ENCODE data around the gene EIF3L. TPM values are rescaled to one million over a fixed set of nuclear protein-coding genes. Genes with fewer than 3 reads are reported as not detected.

The EIF3L gene
- total RNA-seq, 1 donor from 2014 or later, result 725 TPM

DNA sequence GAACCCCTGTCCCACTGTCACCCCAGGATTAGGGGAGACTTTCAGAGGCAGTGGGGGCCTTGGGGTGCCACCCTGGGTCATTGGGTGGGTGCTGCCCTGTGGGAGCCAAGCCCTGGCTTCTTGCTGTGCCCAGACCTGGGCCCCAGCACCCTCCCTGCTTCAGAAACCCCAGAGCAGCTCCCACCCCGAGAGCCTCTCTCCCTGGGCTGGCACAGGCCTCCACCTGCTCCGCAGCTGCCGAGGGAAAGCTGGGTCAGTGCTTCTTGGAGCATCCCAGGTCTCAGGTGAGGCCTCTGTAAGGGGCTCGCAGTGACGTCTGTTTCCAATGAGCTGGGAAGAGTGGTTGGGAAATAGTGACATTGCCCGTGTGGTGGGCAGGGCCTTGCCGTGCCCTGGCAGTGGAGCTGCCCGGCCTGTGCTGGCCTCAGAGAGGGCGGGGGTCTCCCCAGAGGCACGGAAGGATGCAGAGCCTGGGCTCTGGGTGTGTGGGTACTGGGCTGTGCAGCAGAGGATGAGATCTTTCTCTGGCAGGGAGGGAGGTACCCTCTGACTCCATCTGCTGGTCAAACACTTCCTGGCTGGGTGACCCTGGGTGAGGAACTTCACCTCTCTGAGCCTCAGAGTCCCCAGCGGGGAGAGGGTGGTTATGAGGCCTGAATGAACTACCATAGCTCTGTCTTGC is 81.2 kb downstream of the EIF3L start:
- H3K36me3 Mint-ChIP-seq (ENCODE audit: low read depth), result peaks cover 6% of the 10 kb centered on the region
- no peaks in the 10 kb centered on the region for H3K9me3 Mint-ChIP-seq
- no peak overlapping the region for H3K4me3 Mint-ChIP-seq
- no peaks in the 10 kb centered on the region for H3K27me3 Mint-ChIP-seq (ENCODE audit: low read depth)
- no peak for DNase-seq (ENCODE audit: low read depth, low spot score)
- peaks cover 8% of the 10 kb centered on the region for H3K4me1 Mint-ChIP-seq
- TF ChIP-seq, protein P1, sequence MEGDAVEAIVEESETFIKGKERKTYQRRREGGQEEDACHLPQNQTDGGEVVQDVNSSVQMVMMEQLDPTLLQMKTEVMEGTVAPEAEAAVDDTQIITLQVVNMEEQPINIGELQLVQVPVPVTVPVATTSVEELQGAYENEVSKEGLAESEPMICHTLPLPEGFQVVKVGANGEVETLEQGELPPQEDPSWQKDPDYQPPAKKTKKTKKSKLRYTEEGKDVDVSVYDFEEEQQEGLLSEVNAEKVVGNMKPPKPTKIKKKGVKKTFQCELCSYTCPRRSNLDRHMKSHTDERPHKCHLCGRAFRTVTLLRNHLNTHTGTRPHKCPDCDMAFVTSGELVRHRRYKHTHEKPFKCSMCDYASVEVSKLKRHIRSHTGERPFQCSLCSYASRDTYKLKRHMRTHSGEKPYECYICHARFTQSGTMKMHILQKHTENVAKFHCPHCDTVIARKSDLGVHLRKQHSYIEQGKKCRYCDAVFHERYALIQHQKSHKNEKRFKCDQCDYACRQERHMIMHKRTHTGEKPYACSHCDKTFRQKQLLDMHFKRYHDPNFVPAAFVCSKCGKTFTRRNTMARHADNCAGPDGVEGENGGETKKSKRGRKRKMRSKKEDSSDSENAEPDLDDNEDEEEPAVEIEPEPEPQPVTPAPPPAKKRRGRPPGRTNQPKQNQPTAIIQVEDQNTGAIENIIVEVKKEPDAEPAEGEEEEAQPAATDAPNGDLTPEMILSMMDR (conservative IDR thresholded peaks at IDR 0.05), result peak; percentile 38
- no peak overlapping the region for H3K27ac Mint-ChIP-seq (ENCODE audit: unreplicated experiment)

DNA sequence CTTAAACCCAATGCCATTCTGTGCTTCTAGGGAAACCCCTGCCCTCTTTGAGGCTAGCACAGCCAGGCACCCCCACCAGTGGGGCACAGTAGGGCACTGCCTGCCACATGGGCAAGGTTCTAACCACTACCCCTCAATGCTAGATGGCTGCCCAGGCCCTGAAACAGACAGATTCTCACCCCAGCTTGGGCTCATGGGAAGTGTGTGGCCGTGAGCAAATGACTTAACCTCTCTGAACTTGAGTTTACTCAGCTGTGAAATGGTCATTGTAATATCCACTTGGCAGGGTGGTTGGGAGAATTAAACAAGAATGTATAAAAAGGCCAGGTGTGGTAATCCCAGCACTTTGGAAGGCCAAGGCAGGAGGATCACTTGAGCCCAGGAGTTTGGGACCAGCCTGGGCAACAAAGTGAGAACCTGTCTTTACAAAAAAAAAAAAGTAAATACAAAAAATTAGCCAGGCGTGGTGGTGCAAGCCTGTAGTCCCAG is 81.8 kb downstream of the EIF3L start:
- TF ChIP-seq, protein P1 (conservative IDR thresholded peaks at IDR 0.05), result no peak
- DNase-seq (ENCODE audit: low read depth, low spot score), result no peak
- H3K9me3 Mint-ChIP-seq, result no peaks in the 10 kb centered on the region
- H3K27me3 Mint-ChIP-seq (ENCODE audit: low read depth), result no peaks in the 10 kb centered on the region
- peaks cover 6% of the 10 kb centered on the region for H3K36me3 Mint-ChIP-seq (ENCODE audit: low read depth)
- peaks cover 8% of the 10 kb centered on the region for H3K4me1 Mint-ChIP-seq
- H3K27ac Mint-ChIP-seq (ENCODE audit: unreplicated experiment), result peak overlapping the region; percentile 27
- no peak overlapping the region for H3K4me3 Mint-ChIP-seq

DNA sequence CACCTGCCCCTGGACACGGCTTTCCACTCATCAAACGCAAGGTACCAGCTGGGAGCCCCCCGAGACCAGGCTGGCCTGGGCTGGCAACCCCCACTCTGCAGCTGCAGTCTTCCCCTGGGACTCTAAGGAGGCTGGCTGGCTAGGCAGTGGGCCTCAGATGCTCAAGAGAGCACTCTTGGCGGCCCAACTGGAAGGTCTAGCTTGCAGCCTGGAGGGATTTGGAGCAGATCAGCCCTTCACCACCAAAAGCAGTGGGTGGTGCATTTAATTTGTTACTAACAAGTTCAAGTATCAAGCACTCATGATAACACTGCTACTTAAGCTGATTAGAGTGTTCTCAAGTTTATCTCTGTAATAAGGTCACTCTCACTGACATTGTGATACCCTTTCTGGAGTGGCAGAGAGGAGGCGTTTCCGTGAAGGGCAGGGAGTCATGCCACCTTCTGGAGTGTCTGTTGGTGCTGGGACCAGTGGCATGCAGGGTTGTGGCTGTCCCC is 82.7 kb downstream of the EIF3L start:
- TF ChIP-seq, protein P1 (conservative IDR thresholded peaks at IDR 0.05), result no peak

DNA sequence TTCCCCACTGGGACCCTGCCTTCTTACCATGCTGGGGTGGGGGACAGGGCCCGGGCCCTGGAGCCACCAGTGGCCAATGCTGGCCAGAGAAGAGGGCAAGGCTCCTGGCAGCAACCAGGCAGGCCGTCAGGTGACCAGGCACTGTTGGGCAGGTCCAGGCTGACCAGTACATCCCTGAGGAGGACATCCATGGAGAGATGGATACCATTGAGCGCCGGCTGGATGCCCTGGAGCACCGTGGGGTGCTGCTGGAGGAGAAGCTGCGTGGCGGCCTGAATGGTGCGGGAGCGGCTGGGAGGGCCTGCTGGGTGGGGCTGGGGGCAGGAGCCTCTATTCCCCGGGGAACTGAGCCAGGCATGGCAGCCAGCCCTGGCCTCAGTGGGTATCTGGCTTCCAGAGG is 83.2 kb downstream of the EIF3L start:
- no peak overlapping the region for H3K4me3 Mint-ChIP-seq
- TF ChIP-seq, protein P1 (conservative IDR thresholded peaks at IDR 0.05), result no peak
- H3K27me3 Mint-ChIP-seq (ENCODE audit: low read depth), result no peaks in the 10 kb centered on the region
- H3K36me3 Mint-ChIP-seq (ENCODE audit: low read depth), result peaks cover 6% of the 10 kb centered on the region
- H3K27ac Mint-ChIP-seq (ENCODE audit: unreplicated experiment), result no peak overlapping the region
- no peak for DNase-seq (ENCODE audit: low read depth, low spot score)
- H3K4me1 Mint-ChIP-seq, result peaks cover 8% of the 10 kb centered on the region
- H3K9me3 Mint-ChIP-seq, result no peaks in the 10 kb centered on the region

More for the DNA sequence above, 82.7 kb downstream of the EIF3L start:
- Mint-ChIP-seq H3K27me3 (ENCODE audit: low read depth) (no peaks in the 10 kb centered on the region), H3K4me1 (peaks cover 8% of the 10 kb centered on the region), H3K27ac (ENCODE audit: unreplicated experiment) (no peak overlapping the region), H3K36me3 (ENCODE audit: low read depth) (peaks cover 6% of the 10 kb centered on the region), H3K4me3 (no peak overlapping the region), H3K9me3 (no peaks in the 10 kb centered on the region)
- no peak for DNase-seq (ENCODE audit: low read depth, low spot score)

DNA sequence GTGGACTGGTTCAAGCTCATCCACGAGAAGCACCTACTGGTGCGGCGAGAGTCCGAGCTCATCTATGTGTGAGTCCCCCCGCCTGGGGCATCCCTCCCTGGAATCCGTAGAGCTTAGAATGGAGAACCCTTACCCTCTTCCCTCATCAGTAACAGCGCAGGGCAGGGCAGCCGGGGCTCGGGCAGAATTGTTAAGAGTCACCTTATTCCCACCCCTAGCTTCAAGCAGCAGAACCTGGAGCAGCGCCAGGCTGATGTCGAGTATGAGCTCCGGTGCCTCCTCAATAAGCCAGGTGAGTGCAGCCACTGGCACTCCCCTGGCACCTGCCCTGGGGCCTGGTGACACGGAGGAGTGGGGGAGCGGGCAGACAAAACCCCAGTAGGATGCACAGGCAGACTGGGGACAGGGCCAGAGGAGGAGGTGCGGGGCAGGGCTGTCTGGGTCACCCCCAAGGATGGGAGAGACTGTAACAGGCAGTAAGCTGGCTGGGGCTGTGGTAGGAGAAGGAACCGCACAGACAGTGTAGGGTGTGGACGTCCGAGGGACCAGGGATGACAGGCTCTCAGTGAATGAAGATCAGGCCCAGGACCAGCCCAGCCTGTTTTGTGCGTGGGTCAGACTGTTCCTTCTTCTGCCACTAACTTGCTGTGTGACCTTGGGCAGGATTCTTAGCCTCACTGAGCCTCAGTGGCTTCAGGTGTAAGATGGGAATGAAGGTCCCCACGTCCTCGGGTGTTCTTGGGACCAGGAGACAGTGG is 83.8 kb downstream of the EIF3L start:
- H3K27ac Mint-ChIP-seq (ENCODE audit: unreplicated experiment), result no peak overlapping the region
- TF ChIP-seq, protein P1 (conservative IDR thresholded peaks at IDR 0.05), result no peak
- DNase-seq (ENCODE audit: low read depth, low spot score), result no peak
- H3K27me3 Mint-ChIP-seq (ENCODE audit: low read depth), result no peaks in the 10 kb centered on the region
- H3K4me3 Mint-ChIP-seq, result no peak overlapping the region
- peaks cover 8% of the 10 kb centered on the region for H3K4me1 Mint-ChIP-seq
- H3K36me3 Mint-ChIP-seq (ENCODE audit: low read depth), result peaks cover 6% of the 10 kb centered on the region
- no peaks in the 10 kb centered on the region for H3K9me3 Mint-ChIP-seq

Measured in neural crest cell (in vitro differentiated cells).